ENCODE results near the gene JUN. TPM values are rescaled to one million over a fixed set of nuclear protein-coding genes. Genes with fewer than 3 reads are reported as not detected.

The JUN gene
- total and polyA plus RNA-seq, 2 of the 13 experiments (the other 11 are each of a cell fraction or from before 2014, with no cell fraction given) = 18.2 to 22.3 TPM

GRCh38 chr1:58780836-58781452 is 2.9 kb downstream of the JUN start:
- BruUV-seq (replicated peaks) = no TSS peak
- in situ Hi-C loops (cut with HindIII; ENCODE audit: extremely low pct_ligation_motif_present, low pct_unique_long_range_greater_than_20kb) = loop anchor here (5.0 to 10.0 kb wide), 3 partner anchors 39 to 514 kb away; partner anchors contain the start of gene FGGY

GRCh38 chr1:58780411-58780810 is 3.4 kb downstream of the JUN start:
- ATAC-seq (no peak), DNase-seq (ENCODE audit: low spot score) (no peak), FAIRE-seq (no peak)
- Histone ChIP-seq H3K4me1 (ENCODE audit: insufficient read depth, low read length) (peaks cover 29% of the 10 kb centered on the region), H3K4me3 (replicated peaks in 1 of 3; ENCODE audit: insufficient read depth in 1 of 3, low read depth in 2 of 3, low read length in 3 of 3) (no peak overlapping the region), H2AFZ (ENCODE audit: low read length) (no peak overlapping the region), H3K9ac (ENCODE audit: insufficient read depth, low read depth, low read length) (no peak overlapping the region), H3K4me2 (ENCODE audit: low read depth, low read length) (peak overlapping the region; percentile 79; the same call in 1 of the 2 replicates), H3K27ac (ENCODE audit: extremely low read length, insufficient read depth, low read length) (no peak overlapping the region), H3K9me3 (ENCODE audit: low read length) (no peaks in the 10 kb centered on the region), H3K36me3 (replicated peaks in 1 of 2; ENCODE audit: control insufficient read depth in 1 of 2, insufficient read depth in 2 of 2, low read length in 2 of 2) (no peaks in the 10 kb centered on the region), H3K79me2 (ENCODE audit: insufficient read depth, low read length) (peaks cover 24% of the 10 kb centered on the region), H4K20me1 (ENCODE audit: insufficient read depth, low read length) (peaks cover 32% of the 10 kb centered on the region), H3K27me3 (ENCODE audit: control insufficient read depth in 1 of 2, insufficient read depth in 2 of 2, low read length in 2 of 2) (no peaks in the 10 kb centered on the region; a peak in 1 of 5 replicates)
- in situ Hi-C loops (cut with HindIII; ENCODE audit: extremely low pct_ligation_motif_present, low pct_unique_long_range_greater_than_20kb) = loop anchor here (5.0 to 10.0 kb wide), 3 partner anchors 38 to 514 kb away; partner anchors contain the start of gene FGGY
- no TSS peak for BruUV-seq (replicated peaks)
- CTCF ChIA-PET (ENCODE audit: low intra/inter-chr PET ratio, low total read pairs) = no interaction called here
- POLR2A ChIA-PET = no interaction called here
- intact Hi-C loops (cut with micrococcal nuclease; ENCODE audit: unreplicated experiment) = loop anchor here (10.0 kb wide), 4 partner anchors 364 to 914 kb away; no protein-coding TSS in a partner anchor
- TF ChIP-seq CCAR2 (optimal IDR thresholded peaks at IDR 0.05; ENCODE audit: low read depth, low read length) (no peak), ZNF607 (CRISPR knock-in tag; IDR thresholded peaks at IDR 0.05; ENCODE audit: borderline replicate concordance) (no peak), TP53 (CRISPR knock-in tag; conservative IDR thresholded peaks at IDR 0.05) (no peak), CENPT (CRISPR knock-in tag; IDR thresholded peaks at IDR 0.05; ENCODE audit: low read depth) (no peak), HNF4G (IDR thresholded peaks at IDR 0.05; ENCODE audit: borderline replicate concordance, low read depth, low read length) (no peak), HNF4G (CRISPR knock-in tag; IDR thresholded peaks at IDR 0.05; ENCODE audit: borderline replicate concordance, low read depth) (no peak)

More at GRCh38 chr1:58780836-58781452, 2.9 kb downstream of the JUN start:
- Histone ChIP-seq H2AFZ (ENCODE audit: low read length) (no peak overlapping the region), H3K9ac (ENCODE audit: insufficient read depth, low read depth, low read length) (peak overlapping the region; percentile 98; the same call in 1 of the 2 replicates), H3K4me2 (ENCODE audit: low read depth, low read length) (peak overlapping the region; percentile 79; the same call in 1 of the 2 replicates), H3K4me3 (replicated peaks in 1 of 3; ENCODE audit: insufficient read depth in 1 of 3, low read depth in 2 of 3, low read length in 3 of 3) (peak overlapping the region in 2 of 3 experiments; percentile 82 to 87; a peak in 4 of 6 replicates), H3K9me3 (ENCODE audit: low read length) (no peaks in the 10 kb centered on the region), H4K20me1 (ENCODE audit: insufficient read depth, low read length) (peaks cover 32% of the 10 kb centered on the region), H3K79me2 (ENCODE audit: insufficient read depth, low read length) (peaks cover 24% of the 10 kb centered on the region), H3K36me3 (replicated peaks in 1 of 2; ENCODE audit: control insufficient read depth in 1 of 2, insufficient read depth in 2 of 2, low read length in 2 of 2) (no peaks in the 10 kb centered on the region), H3K27ac (ENCODE audit: extremely low read length, insufficient read depth, low read length) (no peak overlapping the region), H3K4me1 (ENCODE audit: insufficient read depth, low read length) (peaks cover 35% of the 10 kb centered on the region), H3K27me3 (ENCODE audit: control insufficient read depth in 1 of 2, insufficient read depth in 2 of 2, low read length in 2 of 2) (no peaks in the 10 kb centered on the region; a peak in 1 of 5 replicates)
- DNase-seq (ENCODE audit: low spot score) = no peak
- intact Hi-C loops (cut with micrococcal nuclease; ENCODE audit: unreplicated experiment) = loop anchor here (10.0 kb wide), 4 partner anchors 364 to 914 kb away; no protein-coding TSS in a partner anchor
- TF ChIP-seq ZSCAN25 (CRISPR knock-in tag; IDR thresholded peaks at IDR 0.05) (no peak), ZNF652 (CRISPR knock-in tag; IDR thresholded peaks at IDR 0.05; ENCODE audit: borderline replicate concordance, low read depth) (peak; percentile 39; the same call in 1 of the 2 replicates), GATA4 (IDR thresholded peaks at IDR 0.05; ENCODE audit: borderline replicate concordance, low read depth) (no peak), TBL1XR1 (IDR thresholded peaks at IDR 0.05; ENCODE audit: borderline replicate concordance, low read length, partially characterized antibody) (peak; percentile 2), PCBP2 (optimal IDR thresholded peaks at IDR 0.05; ENCODE audit: low read depth, low read length, poor library complexity, severe bottlenecking) (no peak), POLR2AphosphoS2 (IDR thresholded peaks at IDR 0.05; ENCODE audit: low read depth, low read length) (peak; percentile 99), POLR2G (IDR thresholded peaks at IDR 0.05; ENCODE audit: low read depth, low read length) (peak; percentile 63), SMARCE1 (IDR thresholded peaks at IDR 0.05; ENCODE audit: borderline replicate concordance) (no peak), NR2F1 (CRISPR knock-in tag; IDR thresholded peaks at IDR 0.05) (peak in 1 of 2 experiments; percentile 27; a peak in 1 of 4 replicates), AGO2 (optimal IDR thresholded peaks at IDR 0.05; ENCODE audit: low read depth, low read length) (peak; percentile 25), ZC3H13 (CRISPR knock-in tag; IDR thresholded peaks at IDR 0.05) (peak; percentile 84; the same call in 1 of the 2 replicates), POLR2AphosphoS5 (IDR thresholded peaks at IDR 0.05; ENCODE audit: low read depth, low read length) (peak; percentile 17; the same call in 1 of the 2 replicates), POLR2A (IDR thresholded peaks at IDR 0.05; ENCODE audit: insufficient read depth in 1 of 2, low read depth in 2 of 2, low read length in 2 of 2) (peak in 1 of 2 experiments; percentile 93; a peak in 2 of 4 replicates), ZFX (CRISPR knock-in tag; IDR thresholded peaks at IDR 0.05; ENCODE audit: low read depth) (no peak), CHD2 (IDR thresholded peaks at IDR 0.05; ENCODE audit: low read depth, low read length) (peak; percentile 74)
- CTCF ChIA-PET (ENCODE audit: low intra/inter-chr PET ratio, low total read pairs) = no interaction called here
- 70% methylated on average over 2 of the region's 2 CpGs for WGBS (ENCODE audit: low lambda C conversion rate)
- POLR2A ChIA-PET = interaction anchor here (0.7 kb wide), 1 partner anchor 627 kb away, joined by 3 read pairs; no protein-coding TSS in a partner anchor
- ATAC-seq = no peak
- no peak for FAIRE-seq

Measured in HepG2 (cell line).